ENCODE data around the gene LEFTY2. TPM values are rescaled to one million over a fixed set of nuclear protein-coding genes. Genes with fewer than 3 reads are reported as not detected.

The LEFTY2 gene
- total and polyA plus RNA-seq, 9 of the 15 experiments (the other 6 are each of a cell fraction or from before 2014, with no cell fraction given): 0.04 to 0.14 TPM; not detected in 7

DNA sequence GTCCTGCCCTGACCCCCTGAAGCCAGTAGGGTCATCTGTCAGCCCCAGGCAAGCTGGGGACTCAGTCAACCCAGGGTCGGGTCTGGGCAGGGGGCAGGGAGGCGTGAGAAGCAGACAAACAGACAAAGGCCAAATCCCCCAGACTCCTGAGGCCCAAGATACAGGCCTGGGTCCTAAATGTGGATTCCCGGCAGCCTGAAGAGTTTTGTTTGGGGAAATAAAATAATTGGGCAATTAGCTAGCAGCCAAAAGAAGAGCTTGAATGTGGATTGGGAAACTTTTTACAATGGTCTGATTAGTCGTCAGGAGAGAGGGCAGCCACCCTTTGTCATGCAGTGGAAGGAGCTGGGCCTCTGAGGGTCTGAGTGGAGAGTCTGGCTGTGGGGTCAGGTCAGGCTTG lies 4.5 kb upstream of the LEFTY2 start:
- WGBS (ENCODE audit: insufficient coverage, low coverage, missing lambda C conversion rate): 64% methylated on average over 4 of the region's 4 CpGs
- BruUV-seq (replicated peaks): no TSS peak

More for the DNA sequence above, 4.5 kb upstream of the LEFTY2 start:
- DNase-seq (ENCODE audit: extremely low read depth in 1 of 4, low spot score in 3 of 4): peak in 2 of 4 experiments; percentile 6 to 7
- in situ Hi-C loops (cut with MboI): no loop called here
- Histone ChIP-seq H3K9me1 (ENCODE audit: control insufficient read depth, insufficient read depth, low read length) (no peaks in the 10 kb centered on the region), H3K27ac (ENCODE audit: extremely low read depth, low read depth, low read length) (no peak overlapping the region), H3K4me2 (ENCODE audit: insufficient read depth, low read length) (no peak overlapping the region), H3K9ac (ENCODE audit: insufficient read depth in 1 of 2, low read depth in 2 of 2, low read length in 2 of 2) (0 out of 4 replicates have a peak overlapping the region, but pooled peaks of 1 of the 2 experiments have one; percentile 23), H3K4me1 (replicated peaks in 1 of 2; ENCODE audit: control insufficient read depth in 2 of 2, insufficient read depth in 2 of 2, low read length in 2 of 2) (peaks cover 13 to 20% of the 10 kb centered on the region in 2 experiments; a peak in 4 of 5 replicates), H3K9me3 (replicated peaks; ENCODE audit: control insufficient read depth, insufficient read depth, low read depth, low read length) (no peaks in the 10 kb centered on the region), H3K79me2 (ENCODE audit: control insufficient read depth, insufficient read depth, low read length) (no peaks in the 10 kb centered on the region), H2AFZ (ENCODE audit: low read depth, low read length) (no peak overlapping the region), H3K4me3 (no peak overlapping the region), H3K27me3 (ENCODE audit: control insufficient read depth in 2 of 2, insufficient read depth in 2 of 2, low read length in 2 of 2) (no peaks in the 10 kb centered on the region), H3K36me3 (ENCODE audit: control insufficient read depth, insufficient read depth, low read length) (no peaks in the 10 kb centered on the region), H4K20me1 (replicated peaks; ENCODE audit: control insufficient read depth, insufficient read depth, low read length) (no peaks in the 10 kb centered on the region)
- ChIA-PET POLR2A (interaction anchor here (0.7 to 2.4 kb wide), 6 partner anchors 9 to 33 kb away, joined by 3 to 10 read pairs (median 4); no protein-coding TSS in a partner anchor), CTCF (ENCODE audit: low intra/inter-chr PET ratio) (interaction anchor here (0.5 kb wide), 1 partner anchor 90 kb away, joined by 3 read pairs; no protein-coding TSS in a partner anchor)
- ATAC-seq: no peak
- FAIRE-seq: no peak
- TF ChIP-seq ZC3H8 (IDR thresholded peaks at IDR 0.05) (no peak), ZNF507 (tag; conservative IDR thresholded peaks at IDR 0.05) (no peak), NFE2 (IDR thresholded peaks at IDR 0.05; ENCODE audit: low read depth) (no peak), CEBPZ (IDR thresholded peaks at IDR 0.05; ENCODE audit: borderline replicate concordance, low read depth, low read length) (no peak), ZSCAN29 (IDR thresholded peaks at IDR 0.05) (no peak), SUPT5H (IDR thresholded peaks at IDR 0.05) (no peak), LEF1 (IDR thresholded peaks at IDR 0.05) (no peak), NCOA6 (IDR thresholded peaks at IDR 0.05) (no peak), ZNF354B (CRISPR knock-in tag; IDR thresholded peaks at IDR 0.05) (no peak), CBX3 (IDR thresholded peaks at IDR 0.05; ENCODE audit: borderline replicate concordance in 1 of 2, low read length in 2 of 2) (no peak), POU5F1 (IDR thresholded peaks at IDR 0.05; ENCODE audit: borderline replicate concordance, low read depth, low read length, partially characterized antibody) (no peak), ZNF57 (CRISPR knock-in tag; IDR thresholded peaks at IDR 0.05) (no peak), HEY1 (CRISPR knock-in tag; IDR thresholded peaks at IDR 0.05; ENCODE audit: borderline replicate concordance) (no peak), NR4A1 (CRISPR knock-in tag; IDR thresholded peaks at IDR 0.05) (no peak), NR4A1 (tag; IDR thresholded peaks at IDR 0.05) (no peak), HLTF (IDR thresholded peaks at IDR 0.05) (no peak), HNRNPUL1 (IDR thresholded peaks at IDR 0.05; ENCODE audit: low read length) (no peak), SNAPC5 (CRISPR knock-in tag; IDR thresholded peaks at IDR 0.05) (no peak), ZBTB33 (CRISPR knock-in tag; IDR thresholded peaks at IDR 0.05) (no peak)
- TF ChIP-seq, protein P1, sequence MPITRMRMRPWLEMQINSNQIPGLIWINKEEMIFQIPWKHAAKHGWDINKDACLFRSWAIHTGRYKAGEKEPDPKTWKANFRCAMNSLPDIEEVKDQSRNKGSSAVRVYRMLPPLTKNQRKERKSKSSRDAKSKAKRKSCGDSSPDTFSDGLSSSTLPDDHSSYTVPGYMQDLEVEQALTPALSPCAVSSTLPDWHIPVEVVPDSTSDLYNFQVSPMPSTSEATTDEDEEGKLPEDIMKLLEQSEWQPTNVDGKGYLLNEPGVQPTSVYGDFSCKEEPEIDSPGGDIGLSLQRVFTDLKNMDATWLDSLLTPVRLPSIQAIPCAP (CRISPR knock-in tag; IDR thresholded peaks at IDR 0.05; ENCODE audit: borderline replicate concordance): no peak
- intact Hi-C loops (cut with micrococcal nuclease): no loop called here
